ENCODE results near the gene SLC41A2. TPM values are rescaled to one million over a fixed set of nuclear protein-coding genes. Genes with fewer than 3 reads are reported as not detected.
A peak's percentile ranks its signal among the peaks of the same experiment; 100 is the strongest.

Gene SLC41A2
- total and polyA plus RNA-seq, 2 donors (not counting 3 experiments of a cell fraction or from before 2014, with no cell fraction given): 1.7 to 7.5 TPM

DNA sequence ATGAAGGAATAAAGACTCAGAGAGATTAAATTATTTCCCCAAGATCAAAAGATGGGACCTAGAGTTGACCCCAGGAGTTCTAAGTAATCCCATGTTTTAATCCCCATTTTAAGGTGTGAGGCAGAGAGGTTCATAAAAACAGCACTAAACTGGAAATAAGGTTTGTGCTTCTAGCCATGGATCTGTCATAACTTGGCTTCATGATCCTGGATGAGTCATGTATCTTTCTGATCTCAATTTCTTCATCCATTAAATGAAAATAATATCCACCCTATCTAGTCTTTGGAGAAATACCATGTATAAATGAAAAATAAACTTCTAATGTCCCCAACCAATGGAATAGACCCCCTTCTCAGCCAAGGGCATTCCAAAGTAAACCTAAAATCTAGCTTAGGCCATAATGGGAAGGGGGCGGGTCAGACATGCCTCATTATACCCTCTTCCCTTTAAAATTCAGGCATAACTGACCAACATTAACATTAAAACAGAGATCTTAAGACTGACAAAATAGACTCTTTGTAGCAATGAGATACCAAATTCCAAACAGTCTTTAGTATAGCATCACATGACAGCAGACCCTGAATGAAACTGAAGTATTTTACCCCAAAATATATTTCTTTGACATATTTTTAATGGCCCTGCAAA lies 47.8 kb downstream of the SLC41A2 start:
- POLR2A ChIA-PET: no interaction called here
- DNase-seq (ENCODE audit: low read depth, low spot score) (no peak), FAIRE-seq (peak; percentile 44)
- CTCF ChIA-PET: no interaction called here
- H2AFZ ChIP-seq (ENCODE audit: low read depth, low read length): no peak overlapping the region
- no peaks in the 10 kb centered on the region for H4K20me1 ChIP-seq (replicated peaks; ENCODE audit: control insufficient read depth, extremely low read depth, insufficient read depth, low read length)
- no peaks in the 10 kb centered on the region for H3K27me3 ChIP-seq (ENCODE audit: control insufficient read depth in 2 of 2, insufficient read depth in 2 of 2, low read length in 2 of 2)
- dilution Hi-C loops (cut with MboI; ENCODE audit: extremely low pct_ligation_motif_present, low sequenced_read_pairs) (no loop called here), intact Hi-C loops (cut with micrococcal nuclease) (no loop called here)
- no peaks in the 10 kb centered on the region for H3K4me1 ChIP-seq (ENCODE audit: control insufficient read depth, extremely low read depth, insufficient read depth, low read length)
- H3K27ac ChIP-seq (ENCODE audit: insufficient read depth, low read depth, low read length): no peak overlapping the region
- H3K79me2 ChIP-seq (ENCODE audit: control insufficient read depth, insufficient read depth, low read length): no peaks in the 10 kb centered on the region
- H3K4me3 ChIP-seq (replicated peaks in 1 of 3; ENCODE audit: insufficient read depth in 1 of 3, low read depth in 1 of 3, low read length in 3 of 3): no peak overlapping the region
- H3K36me3 ChIP-seq (ENCODE audit: control insufficient read depth in 2 of 2, extremely low read depth in 1 of 2, insufficient read depth in 2 of 2, low read length in 2 of 2): no peaks in the 10 kb centered on the region
- H3K9ac ChIP-seq (replicated peaks; ENCODE audit: extremely low read depth, insufficient read depth, low read length): no peak overlapping the region
- TF ChIP-seq FOS (IDR thresholded peaks at IDR 0.05; ENCODE audit: borderline replicate concordance, insufficient read depth, low read length) (peak; percentile 20), JUN (IDR thresholded peaks at IDR 0.05; ENCODE audit: borderline replicate concordance, insufficient read depth, insufficient read length, low read depth) (no peak)
- BruUV-seq (replicated peaks): no TSS peak
- peaks cover 2% of the 10 kb centered on the region for H3K9me1 ChIP-seq (replicated peaks; ENCODE audit: control insufficient read depth, extremely low read depth, insufficient read depth, low read length)
- no peak overlapping the region for H3K4me2 ChIP-seq (ENCODE audit: insufficient read depth, low read length)
- H3K9me3 ChIP-seq (replicated peaks; ENCODE audit: control insufficient read depth, insufficient read depth, low read length): no peaks in the 10 kb centered on the region

GRCh38 chr12:104909761-104910160 lies 48.3 kb downstream of the SLC41A2 start:
- POLR2A ChIA-PET: no interaction called here

More at GRCh38 chr12:104909761-104910160, 48.3 kb downstream of the SLC41A2 start:
- H4K20me1 ChIP-seq (replicated peaks; ENCODE audit: control insufficient read depth, extremely low read depth, insufficient read depth, low read length): no peaks in the 10 kb centered on the region
- no peak for DNase-seq (ENCODE audit: low read depth, low spot score)
- no peak overlapping the region for H2AFZ ChIP-seq (ENCODE audit: low read depth, low read length)
- H3K4me3 ChIP-seq (replicated peaks in 1 of 3; ENCODE audit: insufficient read depth in 1 of 3, low read depth in 1 of 3, low read length in 3 of 3): no peak overlapping the region
- TF ChIP-seq MAX (IDR thresholded peaks at IDR 0.05; ENCODE audit: insufficient read depth, insufficient read length): no peak
- TF ChIP-seq POLR2A (IDR thresholded peaks at IDR 0.05; ENCODE audit: low read depth, low read length): no peak
- no peak for TF ChIP-seq JUN (IDR thresholded peaks at IDR 0.05; ENCODE audit: borderline replicate concordance, insufficient read depth, insufficient read length, low read depth)
- TF ChIP-seq MYC (IDR thresholded peaks at IDR 0.05; ENCODE audit: low read depth, low read length): no peak
- TF ChIP-seq FOS (IDR thresholded peaks at IDR 0.05; ENCODE audit: borderline replicate concordance, insufficient read depth, low read length): no peak
- no peaks in the 10 kb centered on the region for H3K9me3 ChIP-seq (replicated peaks; ENCODE audit: control insufficient read depth, insufficient read depth, low read length)
- no peaks in the 10 kb centered on the region for H3K79me2 ChIP-seq (ENCODE audit: control insufficient read depth, insufficient read depth, low read length)
- FAIRE-seq: no peak
- no peaks in the 10 kb centered on the region for H3K4me1 ChIP-seq (ENCODE audit: control insufficient read depth, extremely low read depth, insufficient read depth, low read length)
- intact Hi-C loops (cut with micrococcal nuclease) (no loop called here), dilution Hi-C loops (cut with MboI; ENCODE audit: extremely low pct_ligation_motif_present, low sequenced_read_pairs) (no loop called here)
- BruUV-seq (replicated peaks): no TSS peak
- H3K27me3 ChIP-seq (ENCODE audit: control insufficient read depth in 2 of 2, insufficient read depth in 2 of 2, low read length in 2 of 2): no peaks in the 10 kb centered on the region
- CTCF ChIA-PET: no interaction called here
- H3K4me2 ChIP-seq (ENCODE audit: insufficient read depth, low read length): no peak overlapping the region
- peaks cover 2% of the 10 kb centered on the region for H3K9me1 ChIP-seq (replicated peaks; ENCODE audit: control insufficient read depth, extremely low read depth, insufficient read depth, low read length)
- H3K27ac ChIP-seq (ENCODE audit: insufficient read depth, low read depth, low read length): no peak overlapping the region
- no peak overlapping the region for H3K9ac ChIP-seq (replicated peaks; ENCODE audit: extremely low read depth, insufficient read depth, low read length)
- no peaks in the 10 kb centered on the region for H3K36me3 ChIP-seq (ENCODE audit: control insufficient read depth in 2 of 2, extremely low read depth in 1 of 2, insufficient read depth in 2 of 2, low read length in 2 of 2)

Other genes with a start within 250 kb of the SLC41A2 start
- 17.8 and 18.2 TPM in 2 replicates for gene NOPCHAP1, start 28.0 kb upstream of the SLC41A2 start, total RNA-seq
- 5.1 and 6.1 TPM in 2 replicates for gene NOPCHAP1, start 28.0 kb upstream of the SLC41A2 start, polyA plus RNA-seq
- gene ALDH1L2, start 126.2 kb upstream of the SLC41A2 start, total RNA-seq: 2.2 and 2.5 TPM in 2 replicates
- 1.4 and 1.5 TPM in 2 replicates for gene ALDH1L2, start 126.2 kb upstream of the SLC41A2 start, polyA plus RNA-seq
- gene WASHC4, start 149.4 kb upstream of the SLC41A2 start, total RNA-seq: 99.8 and 123 TPM in 2 replicates
- gene WASHC4, start 149.4 kb upstream of the SLC41A2 start, polyA plus RNA-seq: 22.0 and 30.4 TPM in 2 replicates

Data from endothelial cell of umbilical vein (primary cell).